ENCODE results near the gene NKX1-2. TPM values are rescaled to one million over a fixed set of nuclear protein-coding genes. Genes with fewer than 3 reads are reported as not detected.

NKX1-2 gene
- total and polyA plus RNA-seq, 2 donors from 2014 or later, result not detected

DNA sequence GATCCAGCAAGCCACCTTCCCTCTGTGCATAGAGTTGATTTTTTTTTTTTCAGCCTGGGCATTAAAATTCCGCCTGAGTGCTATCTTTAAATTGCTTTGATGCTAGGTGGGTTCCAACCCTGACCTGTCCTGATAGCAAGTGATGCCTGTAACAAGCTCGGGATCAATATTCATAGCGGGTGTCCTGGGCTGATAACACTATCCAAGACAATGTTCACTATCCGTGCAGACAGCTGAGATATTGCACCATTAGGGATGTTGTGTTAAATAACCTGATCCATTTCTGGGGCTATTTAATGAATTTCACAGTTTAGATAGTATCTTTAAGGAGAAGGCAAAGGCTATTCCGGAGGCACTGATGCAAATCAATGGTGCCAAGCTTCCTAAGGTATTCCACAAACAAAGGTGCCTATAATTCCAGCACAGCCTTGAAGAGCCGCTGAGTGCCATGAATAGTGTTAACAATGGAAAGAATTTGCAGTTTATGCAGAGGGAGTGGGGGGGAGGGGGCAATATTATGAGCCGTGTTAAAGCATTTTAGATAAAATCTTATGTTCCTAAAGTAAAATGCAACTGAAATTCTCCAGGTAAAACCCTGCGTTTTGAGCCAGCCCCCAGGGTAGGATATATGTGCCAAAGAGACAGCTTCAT is 4.2 kb upstream of the NKX1-2 start:
- Histone ChIP-seq H3K9me3 (ENCODE audit: control insufficient read depth in 2 of 3, insufficient read depth in 1 of 3, low read length in 3 of 3) (no peaks in the 10 kb centered on the region), H3K36me3 (ENCODE audit: control insufficient read depth in 2 of 3, insufficient read depth in 3 of 3, low read length in 3 of 3) (no peaks in the 10 kb centered on the region), H3K4me3 (ENCODE audit: low read length in 3 of 3) (no peak overlapping the region), H3K9ac (ENCODE audit: low read length in 3 of 3) (no peak overlapping the region), H3K27ac (ENCODE audit: low read depth in 2 of 2, low read length in 2 of 2) (no peak overlapping the region), H3K27me3 (ENCODE audit: control insufficient read depth, insufficient read depth, low read length) (peaks cover 27% of the 10 kb centered on the region), H3K4me1 (ENCODE audit: control insufficient read depth in 2 of 3, insufficient read depth in 2 of 3, low read depth in 1 of 3, low read length in 3 of 3) (no peaks in the 10 kb centered on the region)
- intact Hi-C loops (cut with DNase I), result no loop called here
- no peak for TF ChIP-seq CTCF (IDR thresholded peaks at IDR 0.05; ENCODE audit: borderline replicate concordance, extremely low read depth, insufficient read depth)
- DNase-seq, result no peak
- no peak for FAIRE-seq

DNA sequence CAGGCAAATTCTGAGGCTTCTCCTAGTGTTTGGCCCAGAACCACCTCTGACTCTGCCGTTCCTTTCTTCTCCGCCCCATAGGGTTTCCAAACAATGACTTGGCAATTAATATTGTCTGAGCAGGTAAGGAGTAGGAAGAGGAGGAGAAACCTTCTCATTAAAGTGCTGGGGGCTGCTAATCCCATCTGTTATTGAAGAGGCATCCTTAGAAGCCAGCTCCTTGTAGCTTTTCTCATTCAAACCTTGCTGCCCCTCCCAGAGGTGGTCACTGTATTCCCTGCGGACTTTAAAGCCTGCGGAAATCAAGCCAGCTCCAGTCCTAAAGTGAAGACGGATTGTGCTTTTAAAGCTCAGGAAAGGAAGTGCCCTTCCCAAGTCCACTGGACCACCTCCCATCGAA is 1.4 kb upstream of the NKX1-2 start:
- intact Hi-C loops (cut with DNase I), result no loop called here
- TF ChIP-seq CTCF (IDR thresholded peaks at IDR 0.05; ENCODE audit: borderline replicate concordance, extremely low read depth, insufficient read depth), result no peak
- Histone ChIP-seq H3K36me3 (ENCODE audit: control insufficient read depth in 2 of 3, insufficient read depth in 3 of 3, low read length in 3 of 3) (no peaks in the 10 kb centered on the region), H3K9me3 (ENCODE audit: control insufficient read depth in 2 of 3, insufficient read depth in 1 of 3, low read length in 3 of 3) (no peaks in the 10 kb centered on the region), H3K4me3 (ENCODE audit: low read length in 3 of 3) (no peak overlapping the region), H3K4me1 (ENCODE audit: control insufficient read depth in 2 of 3, insufficient read depth in 2 of 3, low read depth in 1 of 3, low read length in 3 of 3) (peaks cover 0 to 5% (median 0%) of the 10 kb centered on the region in 3 donors), H3K27me3 (ENCODE audit: control insufficient read depth, insufficient read depth, low read length) (peaks cover 42% of the 10 kb centered on the region), H3K9ac (ENCODE audit: low read length in 3 of 3) (no peak overlapping the region), H3K27ac (ENCODE audit: low read depth in 2 of 2, low read length in 2 of 2) (no peak overlapping the region)
- FAIRE-seq (no peak), DNase-seq (no peak)

DNA sequence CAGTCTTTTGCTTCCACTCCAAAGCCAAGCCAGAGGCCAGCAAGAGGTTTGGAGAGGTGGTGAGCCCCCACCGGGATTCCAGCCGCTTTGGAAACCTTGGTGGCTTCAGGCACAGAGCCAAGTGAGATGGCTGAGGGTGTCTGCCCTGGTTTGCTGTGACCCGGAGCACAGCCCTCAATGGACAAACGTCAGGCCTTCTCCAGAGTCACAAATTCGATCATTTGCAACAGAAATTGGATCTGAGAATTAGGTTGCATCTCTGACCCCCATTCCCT is 885 bp upstream of the NKX1-2 start:
- H3K27me3 ChIP-seq (ENCODE audit: control insufficient read depth, insufficient read depth, low read length), result peaks cover 47% of the 10 kb centered on the region
- H3K4me3 ChIP-seq (ENCODE audit: low read length in 3 of 3), result no peak overlapping the region
- intact Hi-C loops (cut with DNase I), result no loop called here
- no peak for TF ChIP-seq CTCF (IDR thresholded peaks at IDR 0.05; ENCODE audit: borderline replicate concordance, extremely low read depth, insufficient read depth)
- H3K9me3 ChIP-seq (ENCODE audit: control insufficient read depth in 2 of 3, insufficient read depth in 1 of 3, low read length in 3 of 3), result no peaks in the 10 kb centered on the region
- DNase-seq, result no peak
- no peak overlapping the region for H3K9ac ChIP-seq (ENCODE audit: low read length in 3 of 3)
- H3K4me1 ChIP-seq (ENCODE audit: control insufficient read depth in 2 of 3, insufficient read depth in 2 of 3, low read depth in 1 of 3, low read length in 3 of 3), result peaks cover 0 to 5% (median 0%) of the 10 kb centered on the region in 3 donors
- no peaks in the 10 kb centered on the region for H3K36me3 ChIP-seq (ENCODE audit: control insufficient read depth in 2 of 3, insufficient read depth in 3 of 3, low read length in 3 of 3)
- no peak for FAIRE-seq
- H3K27ac ChIP-seq (ENCODE audit: low read depth in 2 of 2, low read length in 2 of 2), result no peak overlapping the region
